ENCODE measurements around the gene ICE1. TPM values are rescaled to one million over a fixed set of nuclear protein-coding genes. Genes with fewer than 3 reads are reported as not detected.
"Not testable (repeated sequence)": the region's sequence is repeated elsewhere in the genome, so short reads cannot be mapped to it uniquely, and the experiment has no call there.

ICE1 gene
- total RNA-seq, 1 donor from 2014 or later = 47.5 TPM

GRCh38 chr5:5398071-5398470 is 24.4 kb upstream of the ICE1 start:
- DNase-seq = no peak

DNA sequence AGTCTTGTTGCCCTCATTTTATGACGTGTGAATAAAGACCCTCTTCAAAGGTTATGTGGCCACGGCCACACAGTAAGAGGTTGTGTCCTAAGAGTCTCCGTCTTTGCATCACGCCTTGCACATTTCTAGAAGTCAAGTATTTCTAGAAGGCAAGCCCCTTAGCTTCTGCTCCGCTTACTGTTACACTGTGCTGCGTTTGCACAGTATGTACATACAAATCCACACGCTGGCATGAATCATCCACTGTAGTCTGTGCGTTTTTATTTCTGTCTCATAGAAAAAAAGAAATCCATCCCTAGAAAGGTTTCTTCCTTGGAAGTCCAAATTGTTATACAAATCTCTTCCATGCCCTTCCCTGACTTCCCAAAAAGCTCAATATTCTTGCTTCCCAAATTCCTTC is 21.4 kb upstream of the ICE1 start:
- no peak for DNase-seq

GRCh38 chr5:5403741-5404140 is 18.7 kb upstream of the ICE1 start:
- DNase-seq = no peak

DNA sequence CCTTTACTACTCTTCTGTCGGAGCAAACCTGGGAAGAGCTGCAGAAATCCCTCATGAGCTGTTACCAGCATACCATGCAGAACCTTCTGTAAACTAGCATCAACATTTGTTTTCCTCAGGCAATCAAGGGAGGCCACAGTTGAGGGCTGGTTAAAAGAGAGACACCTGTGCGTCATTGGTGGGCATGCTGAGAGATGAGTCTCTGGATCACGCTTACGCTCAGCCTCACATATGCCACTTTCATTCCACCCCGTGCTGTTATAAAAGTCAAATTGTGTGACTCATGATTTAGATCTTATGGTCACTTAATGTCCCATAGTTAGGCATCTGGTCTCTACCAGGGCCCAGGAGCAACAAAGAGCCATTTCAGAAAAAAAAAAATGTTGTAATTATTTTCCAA is 18.1 kb upstream of the ICE1 start:
- DNase-seq = no peak

- DNase-seq = no peak
Measured at GRCh38 chr5:5405441-5405840, 17.0 kb upstream of the ICE1 start.

DNA sequence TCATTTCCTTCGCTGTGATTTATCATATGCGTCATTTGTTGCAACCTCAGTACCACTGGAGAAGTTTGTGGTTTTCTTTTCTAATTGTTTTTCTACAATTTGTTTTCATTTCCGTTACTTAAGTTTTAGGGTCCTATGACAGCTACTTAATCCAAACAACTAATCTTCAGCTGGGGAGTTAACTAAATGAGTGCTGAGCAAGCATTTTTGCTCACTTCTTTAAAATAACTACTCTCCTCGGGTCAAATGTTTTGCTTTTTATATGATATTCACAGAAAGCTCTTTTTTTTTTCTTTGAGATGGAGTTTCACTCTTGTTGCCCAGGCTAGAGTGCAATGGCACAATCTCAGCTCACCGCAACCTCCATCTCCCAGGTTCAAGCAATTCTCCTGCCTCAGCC is 14.6 kb upstream of the ICE1 start:
- no peak for DNase-seq

DNA sequence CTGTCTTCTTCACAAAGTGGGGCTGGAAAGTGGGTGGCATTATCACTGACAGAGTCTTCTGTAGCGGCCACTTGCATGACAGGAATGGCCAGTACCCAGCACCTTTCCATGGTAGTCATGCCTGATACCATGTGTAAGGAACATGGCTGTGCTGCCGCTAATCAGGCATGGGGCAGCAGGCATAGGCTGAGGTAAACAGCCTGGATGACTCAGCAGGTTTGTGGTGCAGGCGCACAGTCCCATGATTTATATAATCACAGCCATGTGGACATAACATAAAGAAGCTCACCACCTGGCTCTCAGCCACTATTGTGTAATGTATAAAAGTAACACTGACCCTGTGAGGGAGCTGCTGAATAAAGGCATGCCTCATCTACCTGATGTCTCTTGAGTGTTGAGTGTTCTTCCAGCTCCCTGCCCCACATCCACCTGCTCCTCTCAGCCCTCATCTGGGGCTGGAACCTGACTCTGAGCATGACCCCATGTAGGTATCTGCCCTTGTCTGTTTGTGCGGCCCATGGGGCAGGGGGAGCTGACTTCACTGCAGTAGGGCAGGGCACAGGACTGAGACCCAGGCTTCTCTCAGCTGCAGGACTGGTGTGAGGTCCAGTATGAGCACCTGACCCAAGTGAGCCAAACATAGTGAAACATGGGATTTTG is 13.2 kb upstream of the ICE1 start:
- DNase-seq = no peak

- not testable (repeated sequence) for DNase-seq
Measured at GRCh38 chr5:5413856-5414255, 8.6 kb upstream of the ICE1 start.

DNA sequence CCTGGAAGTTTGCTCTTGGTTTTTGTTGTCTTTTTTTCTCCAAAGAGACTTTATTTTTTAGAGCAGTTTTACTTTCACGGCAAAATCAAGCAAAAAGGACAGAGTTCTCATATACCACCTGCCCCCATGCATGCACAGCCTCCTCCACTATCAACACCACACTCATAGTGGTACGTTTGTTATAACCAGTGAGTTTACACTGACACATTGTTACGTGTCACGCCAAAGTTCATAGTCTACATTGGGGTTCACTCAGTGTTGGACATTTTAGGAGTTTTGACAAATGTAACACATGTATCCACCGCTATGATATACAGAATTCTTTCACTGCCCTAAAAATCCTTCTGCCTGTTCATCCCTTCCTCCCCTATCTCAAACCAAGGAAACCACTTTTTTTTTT is 7.5 kb upstream of the ICE1 start:
- DNase-seq = no peak

DNA sequence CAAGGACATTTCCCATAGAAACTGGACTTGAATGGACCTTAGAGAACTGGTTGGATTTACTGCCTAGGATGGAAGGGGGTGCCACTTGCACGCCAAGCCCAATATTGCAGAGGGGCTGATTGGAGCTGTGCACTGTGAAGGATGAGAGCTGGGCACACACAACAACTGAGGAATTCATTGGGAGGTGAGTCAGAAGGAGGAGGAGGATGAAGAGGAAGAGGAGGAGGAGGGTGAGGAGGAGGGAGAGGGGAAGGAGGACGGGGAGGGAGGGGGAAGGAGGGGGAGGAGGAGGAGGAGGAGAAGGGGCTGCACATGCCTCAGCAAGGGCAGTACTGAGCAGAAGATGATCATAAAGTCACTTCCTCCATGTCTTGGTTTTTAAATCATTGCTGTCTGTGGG is 5.7 kb upstream of the ICE1 start:
- DNase-seq = no peak

GRCh38 chr5:5418006-5418405 is 4.5 kb upstream of the ICE1 start:
- DNase-seq = no peak

- no peak for DNase-seq
Measured at GRCh38 chr5:5418764-5419163, 3.7 kb upstream of the ICE1 start.

DNA sequence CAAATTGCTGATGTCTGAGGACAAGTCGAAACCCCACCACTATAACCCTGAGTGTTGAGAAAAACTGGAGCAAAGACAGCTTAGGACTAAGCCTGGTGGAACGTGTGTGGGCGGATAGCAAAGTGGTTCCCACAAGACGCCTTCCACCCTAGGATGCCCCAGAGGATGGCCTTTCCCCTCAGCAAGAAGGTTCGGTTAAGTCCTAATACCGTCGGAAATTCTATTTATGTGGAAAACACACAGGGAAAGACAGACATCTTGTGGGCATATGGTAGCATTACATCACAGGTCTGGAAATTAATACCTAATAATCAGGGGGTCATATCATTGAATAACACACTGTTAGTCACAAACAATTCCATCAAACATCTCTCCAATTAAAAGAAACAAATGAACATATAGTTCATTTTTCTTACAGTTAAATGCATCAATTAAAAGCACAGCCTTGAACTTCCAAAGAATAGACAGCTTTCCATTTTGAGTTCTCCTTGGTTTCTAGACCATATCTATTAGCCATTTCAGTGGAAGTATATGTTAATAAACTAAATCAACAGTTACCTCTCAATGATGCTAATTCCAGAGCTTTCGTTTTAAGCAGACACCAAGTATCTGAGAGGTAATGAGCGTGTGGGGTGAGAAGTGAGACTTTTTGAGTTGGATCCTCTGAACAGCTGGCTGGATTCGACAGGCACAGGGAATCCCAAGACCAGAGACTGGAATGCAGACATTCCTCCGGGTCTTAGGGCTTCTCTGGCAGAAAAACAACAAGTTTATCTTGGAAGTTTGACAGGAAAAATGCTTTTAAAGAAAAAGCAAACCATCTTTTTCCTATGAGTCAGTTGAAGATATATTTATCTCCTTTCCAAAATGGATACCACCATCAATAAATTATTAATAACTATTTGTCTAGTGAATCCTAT is 2.9 kb upstream of the ICE1 start:
- DNase-seq = peak; percentile 73

DNA sequence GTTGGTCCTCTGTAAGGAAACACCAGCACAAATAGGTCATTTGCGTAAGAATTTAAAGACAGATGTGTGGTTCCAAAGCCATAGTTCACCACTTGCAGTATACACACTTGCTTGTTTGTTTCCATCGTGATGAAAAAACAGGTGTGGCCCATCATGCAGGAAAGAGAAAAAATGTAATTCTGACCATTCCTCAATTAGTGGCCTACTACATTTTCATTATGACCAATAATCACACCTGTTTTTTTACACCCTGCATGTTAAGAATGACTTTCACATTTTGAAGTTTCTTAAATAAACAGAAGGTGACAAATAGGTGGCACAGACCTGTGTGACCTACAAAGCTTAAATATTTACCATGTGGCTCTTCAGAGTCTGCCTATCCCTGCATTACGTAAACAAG is 2.2 kb upstream of the ICE1 start:
- no peak for DNase-seq

DNA sequence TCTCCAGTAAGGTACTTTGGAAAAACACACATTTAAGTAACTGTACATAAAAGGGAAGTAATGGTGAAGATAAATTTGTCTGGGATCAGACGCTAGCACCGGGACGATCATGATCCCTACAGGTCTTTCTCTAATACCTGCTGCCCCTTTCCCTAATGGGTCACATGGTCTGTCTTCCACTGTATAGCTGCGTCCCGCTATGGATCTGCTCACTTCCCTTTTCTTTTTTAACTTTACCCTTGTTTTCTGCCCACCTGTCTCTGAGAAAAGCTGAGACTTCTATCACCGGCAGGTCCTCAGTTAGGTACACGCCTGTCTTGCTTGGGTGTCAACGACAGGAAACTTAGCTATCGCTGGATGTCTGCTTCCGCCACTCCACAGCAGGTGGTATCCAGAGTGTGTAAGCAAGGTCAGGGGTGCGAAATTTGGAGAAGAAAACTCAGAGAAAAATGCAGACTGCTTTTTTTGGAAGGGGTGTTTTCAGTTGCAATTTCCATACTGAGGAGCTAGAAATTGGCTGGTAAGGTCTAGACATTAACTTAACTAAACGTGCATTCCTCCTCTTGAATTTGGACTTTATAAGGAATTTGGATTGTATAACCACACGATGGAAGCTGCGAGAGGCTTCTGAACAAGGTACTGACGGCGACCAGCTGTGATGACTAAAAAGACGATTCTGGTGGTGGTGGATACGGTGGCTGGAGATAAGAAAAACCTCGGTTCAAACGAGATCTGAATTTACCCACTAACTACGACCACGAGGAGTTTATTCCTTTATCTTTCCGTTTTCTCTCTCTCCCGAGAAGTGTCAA is 1.1 kb upstream of the ICE1 start:
- DNase-seq = no peak

- no peak for DNase-seq
Measured at GRCh38 chr5:5422819-5423515, 490 bp downstream of the ICE1 start.

DNA sequence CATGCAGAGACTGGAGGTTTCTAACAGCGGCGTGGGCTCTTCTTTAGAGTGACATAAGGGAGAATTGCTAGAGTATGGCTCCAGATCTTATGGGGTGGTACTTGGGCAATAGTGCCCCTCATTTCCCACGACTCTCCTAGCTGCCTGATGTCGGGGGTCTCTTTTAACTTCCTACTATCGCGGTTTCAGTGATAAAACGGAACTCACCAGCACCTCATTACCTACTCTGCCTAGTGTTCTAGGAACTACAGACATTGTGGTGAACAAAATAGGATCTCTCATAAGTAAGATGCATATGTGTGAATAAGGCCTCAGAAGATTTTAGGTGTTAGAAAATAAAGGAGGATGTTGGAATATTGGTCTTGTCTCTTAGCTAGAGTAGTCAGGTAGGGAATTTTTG is 1.1 kb downstream of the ICE1 start:
- DNase-seq = no peak

- no peak for DNase-seq
Measured at GRCh38 chr5:5424736-5425135, 2.3 kb downstream of the ICE1 start.

DNA sequence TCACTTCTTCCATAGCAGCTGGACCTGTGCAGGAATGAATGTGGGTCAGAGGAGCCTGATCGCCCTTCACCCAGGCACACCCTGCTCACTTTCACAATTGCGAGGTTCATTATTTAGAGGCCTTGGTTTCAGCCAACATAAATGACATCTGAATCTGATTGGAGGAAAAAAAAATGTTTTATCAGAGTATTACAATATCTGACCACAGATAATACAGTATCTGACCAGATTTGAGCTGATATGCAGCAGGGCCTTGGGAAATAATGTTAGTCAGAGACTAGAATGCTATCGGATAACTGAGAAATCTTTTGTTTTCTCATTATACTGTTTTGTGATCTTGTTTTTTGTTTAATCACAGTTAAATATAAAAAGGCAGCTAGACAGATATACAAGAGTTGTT is 7.7 kb downstream of the ICE1 start:
- no peak for DNase-seq

GRCh38 chr5:5432020-5432707 is 9.7 kb downstream of the ICE1 start:
- no peak for DNase-seq

- DNase-seq = no peak
Measured at GRCh38 chr5:5436203-5436760, 13.8 kb downstream of the ICE1 start.

Data from tongue (tissue), 2 donors.